Activated CD4-positive, alpha-beta T cell treated with anti-CD3 and anti-CD28 coated beads, Interleukin-2, amount 10 ng/mL, durations not matched to agents 24 days and 14 days (primary cell): Measurements from ENCODE around the gene BTN1A1. TPM values are rescaled to one million over a fixed set of nuclear protein-coding genes. Genes with fewer than 3 reads are reported as not detected.
"Not testable (repeated sequence)": the region's sequence is repeated elsewhere in the genome, so short reads cannot be mapped to it uniquely, and the experiment has no call there.

Experiments
- DNase-seq: peaks from one replicate; pipeline ENCODE4 v3.0.0; 2022
- H3K27ac Mint-ChIP-seq: one replicate; pipeline ENCODE4 v1.8.0; 2022; ENCODE audit warnings: mild to moderate bottlenecking, mixed read lengths
- H3K27me3 Mint-ChIP-seq: one replicate; pipeline ENCODE4 v1.8.0; 2022; ENCODE audit warnings: mixed read lengths
- H3K36me3 Mint-ChIP-seq: one replicate; pipeline ENCODE4 v1.8.0; 2022; ENCODE audit warnings: low read depth, mild to moderate bottlenecking, mixed read lengths
- H3K4me1 Mint-ChIP-seq: one replicate; pipeline ENCODE4 v1.8.0; 2021; ENCODE audit warnings: mixed read lengths
- H3K4me3 Mint-ChIP-seq: one replicate; pipeline ENCODE4 v1.8.0; 2022; ENCODE audit warnings: mild to moderate bottlenecking, moderate library complexity, mixed read lengths
- H3K9me3 Mint-ChIP-seq: one replicate; pipeline ENCODE4 v1.8.0; 2021; ENCODE audit warnings: mixed read lengths
- intact Hi-C: fragments of 100-400 bp; cut with micrococcal nuclease; formaldehyde crosslinking; loops from one replicate; pipeline ENCODE4 v1.15.1; 2023
- total RNA-seq: library from RNA; stranded (reverse); gene quantifications from 2 replicates; pipeline ENCODE4 v1.2.3, GENCODE V29; 2022

Gene BTN1A1
- total RNA-seq = 0.07 TPM in 1 of 2 replicates, not detected in the other

- intact Hi-C loops = no loop called here
- Mint-ChIP-seq H3K36me3 (peaks cover 1% of the 10 kb centered on the region), H3K4me3 (peak within 1 kb of the TSS; percentile 81), H3K27ac (no peak within 1 kb of the TSS), H3K4me1 (peaks cover 20% of the 10 kb centered on the region), H3K27me3 (peaks cover 45% of the 10 kb centered on the region), H3K9me3 (no peaks in the 10 kb centered on the region)
- no peak for DNase-seq
Observed at GRCh38 chr6:26500102-26500501, at the start of gene BTN1A1. Gene BTN1A1 (plus strand): TSS chr6:26500303. CDS start chr6:26501287, 984 bp downstream.

- intact Hi-C loops = no loop called here
- Mint-ChIP-seq H3K9me3 (no peaks in the 10 kb centered on the region), H3K27ac (no peak overlapping the region), H3K36me3 (peaks cover 46% of the 10 kb centered on the region), H3K27me3 (no peaks in the 10 kb centered on the region), H3K4me3 (no peak overlapping the region), H3K4me1 (peaks cover 17% of the 10 kb centered on the region)
- no peak for DNase-seq
Observed at GRCh38 chr6:26452631-26453235, 47.4 kb upstream of the BTN1A1 start.

GRCh38 chr6:26454631-26455030, 45.5 kb upstream of the BTN1A1 start:
- intact Hi-C loops = loop anchor here (5.0 kb wide), 3 partner anchors 68 to 112 kb away; partner anchors contain the start of gene BTN3A2
- Mint-ChIP-seq H3K4me1 (peaks cover 21% of the 10 kb centered on the region), H3K4me3 (no peak overlapping the region), H3K27me3 (no peaks in the 10 kb centered on the region), H3K36me3 (peaks cover 37% of the 10 kb centered on the region), H3K27ac (no peak overlapping the region), H3K9me3 (no peaks in the 10 kb centered on the region)
- no peak for DNase-seq

- peaks cover 37% of the 10 kb centered on the region for H3K36me3 Mint-ChIP-seq
Observed at GRCh38 chr6:26455357-26455970, 44.6 kb upstream of the BTN1A1 start.

GRCh38 chr6:26457264-26457805, 42.8 kb upstream of the BTN1A1 start:
- peak overlapping the region; percentile 94 for H3K27ac Mint-ChIP-seq
- peak overlapping the region; percentile 95 for H3K4me3 Mint-ChIP-seq
- H3K36me3 Mint-ChIP-seq = peaks cover 32% of the 10 kb centered on the region
- no peaks in the 10 kb centered on the region for H3K27me3 Mint-ChIP-seq
- no peak for DNase-seq
- no peaks in the 10 kb centered on the region for H3K9me3 Mint-ChIP-seq
- peaks cover 41% of the 10 kb centered on the region for H3K4me1 Mint-ChIP-seq
- intact Hi-C loops = loop anchor here (1.0 to 5.0 kb wide), 5 partner anchors 16 to 115 kb away; partner anchors contain the start of genes BTN3A2 and BTN3A3

More at GRCh38 chr6:26455357-26455970, 44.6 kb upstream of the BTN1A1 start:
- Mint-ChIP-seq H3K9me3 (no peaks in the 10 kb centered on the region), H3K4me1 (peaks cover 29% of the 10 kb centered on the region), H3K27ac (no peak overlapping the region), H3K4me3 (no peak overlapping the region), H3K27me3 (no peaks in the 10 kb centered on the region)
- intact Hi-C loops = loop anchor here (5.0 kb wide), 3 partner anchors 67 to 113 kb away; partner anchors contain the start of gene BTN3A2
- DNase-seq = no peak

- peaks cover 48% of the 10 kb centered on the region for H3K4me1 Mint-ChIP-seq
- H3K4me3 Mint-ChIP-seq = peak within 1 kb of the TSS; percentile 95
Observed at GRCh38 chr6:26457806-26458688, 42.1 kb upstream of the BTN1A1 start, which contains the start of gene BTN2A1. Gene BTN2A1 (plus strand): TSS chr6:26457955. CDS start chr6:26458637, 682 bp downstream.

GRCh38 chr6:26459023-26459810, 40.9 kb upstream of the BTN1A1 start:
- H3K4me1 Mint-ChIP-seq = peaks cover 58% of the 10 kb centered on the region
- no peaks in the 10 kb centered on the region for H3K27me3 Mint-ChIP-seq
- intact Hi-C loops = loop anchor here (5.0 kb wide), 3 partner anchors 63 to 117 kb away; partner anchors contain the start of gene BTN3A2
- H3K4me3 Mint-ChIP-seq = peak overlapping the region; percentile 72
- DNase-seq = no peak
- H3K9me3 Mint-ChIP-seq = no peaks in the 10 kb centered on the region
- H3K27ac Mint-ChIP-seq = peak overlapping the region; percentile 51
- H3K36me3 Mint-ChIP-seq = peaks cover 50% of the 10 kb centered on the region

More at GRCh38 chr6:26457806-26458688, 42.1 kb upstream of the BTN1A1 start, which contains the start of gene BTN2A1:
- no peaks in the 10 kb centered on the region for H3K9me3 Mint-ChIP-seq
- H3K27me3 Mint-ChIP-seq = no peaks in the 10 kb centered on the region
- peak within 1 kb of the TSS; percentile 94 for H3K27ac Mint-ChIP-seq
- H3K36me3 Mint-ChIP-seq = peaks cover 39% of the 10 kb centered on the region
- peak; percentile 92 for DNase-seq
- intact Hi-C loops = loop anchor here (1.0 to 5.0 kb wide), 5 partner anchors 15 to 116 kb away; partner anchors contain the start of genes BTN3A2 and BTN3A3

GRCh38 chr6:26461353-26461752, 38.8 kb upstream of the BTN1A1 start:
- Mint-ChIP-seq H3K4me3 (peak overlapping the region; percentile 31), H3K4me1 (peaks cover 63% of the 10 kb centered on the region), H3K36me3 (peaks cover 67% of the 10 kb centered on the region)
- H3K9me3 Mint-ChIP-seq, intact Hi-C loops, DNase-seq, H3K27ac Mint-ChIP-seq, H3K27me3 Mint-ChIP-seq: not testable (repeated sequence)

- no peak for DNase-seq
- Mint-ChIP-seq H3K9me3 (no peaks in the 10 kb centered on the region), H3K27ac (peak overlapping the region; percentile 71), H3K27me3 (no peaks in the 10 kb centered on the region), H3K4me3 (no peak overlapping the region), H3K4me1 (peaks cover 53% of the 10 kb centered on the region), H3K36me3 (peaks cover 88% of the 10 kb centered on the region)
- intact Hi-C loops = no loop called here
Observed at GRCh38 chr6:26464014-26464413, 36.1 kb upstream of the BTN1A1 start.

- Mint-ChIP-seq H3K9me3 (no peaks in the 10 kb centered on the region), H3K27ac (peak overlapping the region; percentile 71), H3K4me3 (no peak overlapping the region), H3K27me3 (no peaks in the 10 kb centered on the region), H3K4me1 (peaks cover 47% of the 10 kb centered on the region), H3K36me3 (peaks cover 88% of the 10 kb centered on the region)
- no peak for DNase-seq
- intact Hi-C loops = no loop called here
Observed at GRCh38 chr6:26464416-26465131, 35.5 kb upstream of the BTN1A1 start.

GRCh38 chr6:26465776-26466175, 34.3 kb upstream of the BTN1A1 start:
- Mint-ChIP-seq H3K4me3 (no peak overlapping the region), H3K4me1 (peaks cover 36% of the 10 kb centered on the region), H3K27me3 (no peaks in the 10 kb centered on the region), H3K9me3 (no peaks in the 10 kb centered on the region), H3K27ac (no peak overlapping the region), H3K36me3 (peaks cover 77% of the 10 kb centered on the region)
- no peak for DNase-seq
- intact Hi-C loops = no loop called here

GRCh38 chr6:26468829-26469228, 31.3 kb upstream of the BTN1A1 start:
- no peak for DNase-seq
- Mint-ChIP-seq H3K9me3 (peaks cover 6% of the 10 kb centered on the region), H3K27me3 (no peaks in the 10 kb centered on the region), H3K4me3 (no peak overlapping the region), H3K4me1 (peaks cover 30% of the 10 kb centered on the region), H3K27ac (peak overlapping the region; percentile 23), H3K36me3 (peaks cover 69% of the 10 kb centered on the region)
- intact Hi-C loops = no loop called here
